GM18907 (cell line): ENCODE measurements around the gene CSE1L.
"Not testable (repeated sequence)": the region's sequence is repeated elsewhere in the genome, so short reads cannot be mapped to it uniquely, and the experiment has no call there.

Source experiments
- ATAC-seq: cut with Tn5 transposase; IDR thresholded peaks from one replicate; pipeline ENCODE4 v1.9.1; 2021; ENCODE audit warnings: mild to moderate bottlenecking, moderate library complexity; ENCODE audit not compliant: unreplicated experiment

CSE1L gene

DNA sequence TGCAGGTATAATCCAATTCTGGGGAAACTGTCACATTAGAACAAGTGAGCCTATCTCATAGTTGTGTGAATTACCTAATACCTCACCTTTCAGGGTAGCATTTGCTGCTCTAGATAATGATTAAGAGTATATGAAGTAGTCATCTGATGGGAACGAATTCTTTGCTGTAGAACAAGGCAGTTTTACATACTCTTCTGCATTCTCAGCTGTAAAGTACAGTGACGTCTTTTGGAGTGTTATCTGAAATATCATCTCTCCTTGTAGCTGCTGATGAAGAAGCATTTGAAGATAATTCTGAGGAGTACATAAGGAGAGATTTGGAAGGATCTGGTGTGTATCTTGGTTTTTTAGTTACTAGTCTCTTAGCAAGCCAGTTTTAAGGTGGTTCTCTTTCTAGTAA is 28.4 kb downstream of the CSE1L start:
- ATAC-seq = no peak

- no peak for ATAC-seq
Measured at GRCh38 chr20:49078310-49078709, 32.2 kb downstream of the CSE1L start.

DNA sequence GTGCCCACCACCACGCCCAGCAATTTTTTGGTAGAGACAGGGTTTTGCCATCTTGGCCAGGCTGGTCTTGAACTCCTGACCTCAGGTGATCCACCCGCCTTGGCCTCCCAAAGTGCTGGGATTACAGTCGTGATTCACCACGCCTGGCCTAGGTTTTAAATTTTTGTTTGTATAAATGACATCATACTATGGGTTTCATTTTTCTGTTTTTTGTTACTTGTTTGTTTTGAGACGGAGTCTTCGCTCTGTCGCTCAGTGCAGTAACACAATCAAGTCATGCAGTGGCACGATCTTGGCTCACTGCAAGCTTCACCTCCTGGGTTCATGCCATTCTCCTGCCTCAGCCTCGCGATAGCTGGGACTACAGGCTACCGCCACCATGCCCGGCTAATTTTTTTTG is 36.2 kb downstream of the CSE1L start:
- ATAC-seq = not testable (repeated sequence)

- no peak for ATAC-seq
Measured at GRCh38 chr20:49091104-49091503, 45.0 kb downstream of the CSE1L start.

DNA sequence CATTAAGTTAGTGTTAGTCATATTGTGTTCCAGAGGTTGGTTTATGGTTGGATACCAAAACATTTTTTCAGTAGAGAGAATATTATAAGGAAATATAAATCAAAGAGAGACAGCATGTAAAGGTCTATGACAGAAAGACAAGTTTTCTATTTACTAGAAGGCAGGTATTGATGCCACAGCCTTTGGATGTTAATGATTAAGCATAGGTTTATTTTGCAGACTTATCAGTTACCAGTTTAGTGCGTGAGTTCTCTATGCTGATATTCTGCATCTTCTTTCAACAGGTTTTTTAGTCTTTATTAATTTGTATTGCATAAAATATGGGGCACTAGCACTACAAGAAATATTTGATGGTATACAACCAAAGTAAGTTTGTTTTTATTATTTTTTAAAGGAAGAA is 45.6 kb downstream of the CSE1L start:
- no peak for ATAC-seq

DNA sequence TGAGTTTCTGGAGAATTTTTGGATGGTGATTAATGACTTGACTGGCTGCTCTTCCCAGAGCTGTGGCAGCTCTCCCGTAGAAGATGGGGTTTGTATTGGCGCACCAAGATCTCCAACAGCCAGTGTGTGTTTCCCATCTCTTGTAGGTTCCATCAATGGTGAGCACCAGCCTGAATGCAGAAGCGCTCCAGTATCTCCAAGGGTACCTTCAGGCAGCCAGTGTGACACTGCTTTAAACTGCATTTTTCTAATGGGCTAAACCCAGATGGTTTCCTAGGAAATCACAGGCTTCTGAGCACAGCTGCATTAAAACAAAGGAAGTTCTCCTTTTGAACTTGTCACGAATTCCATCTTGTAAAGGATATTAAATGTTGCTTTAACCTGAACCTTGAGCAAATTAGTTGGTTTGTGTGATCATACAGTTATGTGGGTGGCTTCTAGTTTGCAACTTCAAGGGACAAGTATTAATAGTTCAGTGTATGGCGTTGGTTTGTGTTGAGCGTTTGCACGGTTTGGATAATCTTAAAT is 50.2 kb downstream of the CSE1L start:
- no peak for ATAC-seq

DNA sequence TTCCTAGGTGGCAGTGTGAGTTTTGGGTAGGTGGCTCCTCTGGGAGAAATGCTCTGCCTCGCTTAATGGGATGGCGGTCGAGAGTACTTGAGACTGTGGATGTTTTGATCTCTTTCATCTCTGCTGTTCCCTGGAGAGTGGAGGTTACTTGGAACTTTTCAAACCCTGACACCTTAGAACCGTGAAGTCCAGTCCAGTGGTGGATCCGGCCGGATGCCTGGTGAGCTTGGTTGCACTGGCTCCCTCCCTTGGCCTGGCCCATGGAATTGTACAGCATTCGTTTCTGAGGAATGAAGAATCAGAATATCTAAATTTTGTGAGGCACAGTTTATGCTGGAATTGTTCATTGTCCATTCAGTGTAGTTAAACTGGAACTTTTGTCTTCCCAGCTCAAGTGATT is 51.0 kb downstream of the CSE1L start:
- ATAC-seq = no peak

DNA sequence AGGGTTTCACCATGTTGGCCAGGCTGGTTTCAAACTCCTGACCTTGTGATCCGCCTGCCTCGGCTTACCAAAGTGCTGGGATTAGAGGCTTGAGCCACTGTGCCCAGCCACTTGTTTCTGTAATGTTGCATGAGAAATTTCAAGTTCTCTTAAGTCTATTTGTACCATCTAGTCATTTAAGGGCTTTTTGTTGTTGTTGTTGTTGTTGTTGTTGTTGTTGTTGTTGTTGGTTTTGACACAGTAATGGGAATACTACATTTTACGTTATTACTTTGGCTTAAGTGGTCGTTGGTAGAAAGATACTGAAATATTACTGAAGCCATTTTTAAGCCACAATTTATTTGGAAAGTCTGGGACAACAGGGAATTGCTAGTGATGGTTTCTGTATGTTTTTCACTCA is 52.0 kb downstream of the CSE1L start:
- ATAC-seq = no peak

DNA sequence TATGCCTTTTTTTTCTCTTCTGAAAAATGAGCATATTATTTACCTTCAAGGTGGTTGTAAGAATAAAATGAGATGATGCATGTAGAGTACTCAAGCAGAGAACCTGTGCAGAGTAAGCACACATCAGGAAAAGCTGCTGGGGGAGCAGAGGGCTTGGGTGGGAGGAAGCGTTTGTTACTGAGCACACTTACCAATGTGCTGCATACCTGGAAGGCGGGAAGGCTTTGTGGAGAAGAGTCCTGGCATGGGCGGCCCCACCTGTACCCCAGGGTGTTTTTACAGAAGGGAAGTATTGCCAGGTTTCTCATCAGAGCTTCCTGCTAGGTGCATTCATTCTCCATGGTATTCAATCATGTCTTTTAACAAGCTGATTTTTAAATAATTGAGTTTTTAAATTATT is 52.9 kb downstream of the CSE1L start:
- no peak for ATAC-seq

- ATAC-seq = not testable (repeated sequence)
Measured at GRCh38 chr20:49100292-49100691, 54.2 kb downstream of the CSE1L start.

GRCh38 chr20:49100972-49101371 is 54.9 kb downstream of the CSE1L start:
- ATAC-seq = no peak

DNA sequence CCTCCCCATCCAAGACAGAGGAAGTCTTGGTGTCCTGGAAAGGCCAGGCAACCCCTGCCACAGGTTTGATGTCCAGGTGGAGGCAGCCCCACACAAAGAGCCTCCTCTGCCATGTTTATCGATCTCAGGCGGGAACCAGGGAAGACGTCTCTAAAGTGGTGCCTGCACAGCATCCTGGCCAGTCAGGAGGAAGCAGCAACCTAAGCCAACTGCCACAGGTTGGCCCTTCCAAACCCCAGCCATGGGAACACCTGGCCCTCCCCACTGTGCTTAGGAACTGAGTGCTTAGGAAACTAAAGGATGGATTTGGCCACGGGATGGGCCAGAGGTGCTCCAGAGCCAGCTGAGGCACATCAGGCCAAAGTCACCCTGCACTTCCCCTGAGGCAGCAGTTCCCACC is 56.9 kb downstream of the CSE1L start:
- no peak for ATAC-seq

DNA sequence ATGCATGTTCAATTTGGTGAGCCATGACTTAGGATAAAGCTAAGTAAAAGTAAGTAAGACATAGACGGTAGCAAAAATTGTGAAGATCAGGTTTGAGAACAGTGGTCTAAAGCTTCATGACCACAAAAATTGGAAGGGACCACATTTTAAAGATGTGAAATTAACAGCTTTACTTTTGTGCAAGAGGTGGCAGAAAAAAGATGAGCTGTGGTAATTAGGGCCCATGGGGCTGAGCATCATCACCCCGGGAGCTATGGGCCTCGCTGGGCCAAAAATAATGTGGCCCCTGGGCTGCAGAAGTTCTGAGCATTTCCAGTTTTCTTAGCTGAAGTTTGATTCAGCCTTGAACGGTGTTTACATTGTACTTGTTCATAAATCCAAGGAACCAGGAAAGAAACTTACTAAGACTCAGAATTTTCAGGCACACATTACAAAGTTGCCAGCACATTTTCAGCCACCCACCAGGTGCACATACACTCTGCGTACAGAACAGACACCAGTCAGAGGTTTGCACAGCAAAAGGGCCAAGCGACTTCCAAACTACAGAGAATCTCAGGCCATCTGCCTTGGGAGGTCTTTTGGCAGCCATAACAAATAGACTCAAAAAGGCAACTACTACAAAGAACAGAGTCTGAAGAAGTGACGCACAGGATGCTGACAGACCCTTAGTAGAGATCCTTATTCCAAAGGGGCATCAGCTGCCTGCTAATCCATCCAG is 57.7 kb downstream of the CSE1L start:
- ATAC-seq = no peak

DNA sequence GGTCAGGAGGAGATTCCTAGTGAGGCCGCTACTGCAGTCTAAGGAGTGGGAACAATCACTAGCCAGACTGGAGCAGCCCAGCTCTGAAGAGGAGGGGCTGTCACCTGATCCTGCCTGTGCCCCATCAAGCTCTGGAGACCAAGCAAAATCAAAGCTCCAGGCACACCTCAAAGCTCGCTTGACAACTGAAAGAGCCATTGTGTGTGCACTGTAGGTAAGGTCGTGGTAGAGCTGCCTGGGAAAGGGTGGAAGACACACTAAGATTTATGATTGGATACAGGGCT is 58.2 kb downstream of the CSE1L start:
- no peak for ATAC-seq

GRCh38 chr20:49104979-49105547 is 59.0 kb downstream of the CSE1L start:
- not testable (repeated sequence) for ATAC-seq

DNA sequence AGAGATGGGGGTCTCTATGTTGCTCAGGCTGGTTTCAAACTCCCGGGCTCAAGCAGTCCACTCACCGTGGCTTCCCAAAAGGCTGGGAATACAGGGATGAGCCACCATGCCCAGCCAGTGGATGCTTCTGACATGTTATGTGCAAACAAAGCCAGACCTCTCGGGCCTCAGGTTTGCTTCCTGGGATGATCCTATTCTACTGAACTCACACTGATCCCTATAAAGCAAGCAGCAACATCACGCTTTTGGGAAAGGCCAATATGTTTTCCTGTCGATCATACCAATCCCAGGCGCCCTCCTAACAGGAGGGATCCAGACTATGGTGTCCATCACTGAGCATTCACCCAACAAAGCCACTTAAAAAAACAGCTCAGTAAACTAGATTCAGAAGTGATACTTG is 60.2 kb downstream of the CSE1L start:
- no peak for ATAC-seq

DNA sequence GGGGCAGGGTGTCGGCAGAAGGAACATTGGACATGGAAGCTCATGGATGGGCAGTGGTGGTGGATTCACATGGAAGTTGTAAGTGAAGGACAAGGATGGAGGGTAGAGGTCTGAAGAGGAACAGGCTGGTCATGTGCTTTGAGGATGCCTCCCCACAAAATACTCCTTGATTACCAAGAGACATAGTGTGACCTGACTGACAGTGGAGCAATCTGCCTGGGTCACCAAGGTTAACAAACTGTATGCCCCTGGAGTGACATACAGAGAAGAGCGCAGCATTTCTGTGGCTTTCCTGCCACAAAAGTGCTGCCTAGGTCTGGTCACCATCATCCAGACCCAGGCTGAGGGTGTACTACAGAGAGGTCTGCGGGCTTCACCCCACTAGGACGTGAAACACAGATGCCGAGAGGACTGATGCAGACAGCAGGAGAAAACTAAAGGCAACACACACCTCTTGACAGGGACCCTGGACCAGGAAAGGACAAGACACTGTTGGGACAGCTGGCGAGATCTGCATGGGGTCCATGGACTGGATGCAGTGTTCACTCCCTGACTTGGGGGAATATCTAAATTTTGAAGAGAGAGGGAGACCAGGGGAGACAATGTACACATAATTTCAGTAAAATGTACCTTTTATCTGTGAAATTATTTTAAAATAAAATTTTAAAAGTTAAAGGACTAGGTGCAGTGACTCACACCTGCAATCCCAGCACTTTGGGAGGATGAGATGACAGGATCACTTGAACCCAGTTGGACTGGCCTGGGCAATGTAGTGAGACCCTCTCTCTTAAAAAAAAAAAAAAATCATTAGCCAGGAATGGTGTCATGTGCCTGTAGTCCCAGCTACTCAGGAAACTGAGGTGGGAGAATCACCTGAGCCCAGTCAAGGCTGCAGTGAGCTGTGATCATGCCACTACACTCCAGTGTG is 64.9 kb downstream of the CSE1L start:
- no peak for ATAC-seq

DNA sequence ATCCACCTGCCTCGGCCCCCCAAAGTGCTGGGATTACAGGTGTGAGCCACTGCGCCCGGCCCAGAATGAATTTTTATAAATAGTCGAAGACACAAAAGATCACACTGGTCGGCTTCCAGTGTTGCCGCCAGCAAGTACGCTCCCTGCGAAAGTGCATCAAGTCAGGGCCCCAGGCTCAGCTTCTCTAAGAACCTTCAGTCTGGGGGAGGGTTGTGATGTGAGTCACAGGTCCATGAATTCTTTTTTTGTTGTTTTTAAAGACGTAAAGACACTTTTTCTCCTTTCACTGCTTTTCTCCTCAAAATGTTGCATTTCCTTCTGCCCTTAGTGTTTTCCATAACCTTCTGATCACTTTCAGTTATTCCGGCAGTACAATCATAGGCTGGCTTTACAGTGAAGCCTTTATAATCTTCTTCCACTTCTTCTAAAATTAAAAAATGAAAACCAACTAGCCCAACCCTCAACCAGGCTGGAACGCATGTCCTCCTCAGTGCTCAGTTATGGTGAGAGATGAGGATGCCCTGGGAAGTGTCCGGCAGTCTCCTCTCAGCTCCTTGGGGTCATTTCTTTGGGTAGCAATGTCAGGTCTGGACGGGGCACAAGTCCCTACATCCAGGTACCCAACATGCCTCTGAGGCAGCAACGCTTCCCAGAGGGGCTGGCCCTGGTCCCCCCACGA is 66.6 kb downstream of the CSE1L start:
- ATAC-seq = no peak

GRCh38 chr20:49115564-49115963 is 69.5 kb downstream of the CSE1L start:
- ATAC-seq = no peak

DNA sequence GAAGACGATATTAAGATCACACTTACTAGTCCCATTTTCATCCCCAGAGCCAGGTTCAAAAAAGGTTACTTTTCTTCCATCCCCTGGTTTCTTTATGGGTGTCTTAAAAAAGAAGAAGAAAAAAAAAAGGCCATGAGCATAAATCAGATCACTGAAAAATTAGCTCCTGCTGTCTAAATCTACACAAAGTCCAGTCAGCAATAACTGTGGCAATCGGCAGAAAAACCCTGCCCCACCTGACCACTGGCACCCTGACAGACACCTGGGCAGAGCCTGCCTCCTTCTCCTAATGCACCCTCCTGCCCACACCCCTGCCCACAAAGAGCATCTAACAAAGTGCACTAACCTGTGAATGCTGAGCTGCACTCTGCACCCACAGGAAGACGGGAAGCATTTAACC is 72.2 kb downstream of the CSE1L start:
- ATAC-seq = no peak

GRCh38 chr20:49119988-49120387 is 73.9 kb downstream of the CSE1L start:
- ATAC-seq = no peak
